Measurements from ENCODE around the gene CTPS2. TPM values are rescaled to one million over a fixed set of nuclear protein-coding genes. Genes with fewer than 3 reads are reported as not detected.

The CTPS2 gene
- total RNA-seq, 1 donor from 2014 or later: 116 TPM

DNA sequence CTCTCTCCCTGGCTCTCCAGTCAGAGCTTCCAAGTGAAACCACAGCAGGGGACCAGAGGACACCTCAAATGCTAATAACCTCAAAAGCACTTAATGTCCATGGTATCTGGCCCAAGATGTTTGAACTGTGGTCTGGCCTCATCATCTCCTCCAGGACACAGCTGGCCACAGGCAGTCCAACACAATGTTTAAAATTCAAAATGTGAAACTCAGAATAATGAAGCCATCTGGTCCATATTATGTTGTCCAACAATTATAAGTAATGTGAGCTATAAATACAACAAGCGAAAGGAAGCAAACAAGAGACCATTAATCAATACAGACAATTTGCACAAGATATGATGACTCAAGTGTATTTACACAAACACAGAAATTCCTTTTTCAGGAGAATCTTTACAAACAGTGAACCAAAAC lies 153.3 kb downstream of the CTPS2 start:
- no peaks in the 10 kb centered on the region for H3F3A ChIP-seq (ENCODE audit: low read depth)
- no peaks in the 10 kb centered on the region for H3K79me2 ChIP-seq (ENCODE audit: low read depth)
- H3K27me3 ChIP-seq: no peaks in the 10 kb centered on the region
- Mint-ChIP-seq H3K36me3 (no peaks in the 10 kb centered on the region), H3K9me3 (no peaks in the 10 kb centered on the region), H3K4me3 (no peak overlapping the region), H3K27ac (no peak overlapping the region), H3K27me3 (ENCODE audit: insufficient read depth, low read depth) (peaks cover 2% of the 10 kb centered on the region), H3K4me1 (no peaks in the 10 kb centered on the region)
- H3K36me3 ChIP-seq: no peaks in the 10 kb centered on the region
- no peaks in the 10 kb centered on the region for H3K9me3 ChIP-seq (ENCODE audit: low read depth)
- H4K20me1 ChIP-seq (ENCODE audit: low read depth): no peaks in the 10 kb centered on the region
- H2AFZ ChIP-seq (replicated peaks): no peak overlapping the region
- TF ChIP-seq EZH2phosphoT487 (IDR thresholded peaks at IDR 0.05) (no peak), EZH2 (IDR thresholded peaks at IDR 0.05) (no peak)
- TF ChIP-seq, protein P1, sequence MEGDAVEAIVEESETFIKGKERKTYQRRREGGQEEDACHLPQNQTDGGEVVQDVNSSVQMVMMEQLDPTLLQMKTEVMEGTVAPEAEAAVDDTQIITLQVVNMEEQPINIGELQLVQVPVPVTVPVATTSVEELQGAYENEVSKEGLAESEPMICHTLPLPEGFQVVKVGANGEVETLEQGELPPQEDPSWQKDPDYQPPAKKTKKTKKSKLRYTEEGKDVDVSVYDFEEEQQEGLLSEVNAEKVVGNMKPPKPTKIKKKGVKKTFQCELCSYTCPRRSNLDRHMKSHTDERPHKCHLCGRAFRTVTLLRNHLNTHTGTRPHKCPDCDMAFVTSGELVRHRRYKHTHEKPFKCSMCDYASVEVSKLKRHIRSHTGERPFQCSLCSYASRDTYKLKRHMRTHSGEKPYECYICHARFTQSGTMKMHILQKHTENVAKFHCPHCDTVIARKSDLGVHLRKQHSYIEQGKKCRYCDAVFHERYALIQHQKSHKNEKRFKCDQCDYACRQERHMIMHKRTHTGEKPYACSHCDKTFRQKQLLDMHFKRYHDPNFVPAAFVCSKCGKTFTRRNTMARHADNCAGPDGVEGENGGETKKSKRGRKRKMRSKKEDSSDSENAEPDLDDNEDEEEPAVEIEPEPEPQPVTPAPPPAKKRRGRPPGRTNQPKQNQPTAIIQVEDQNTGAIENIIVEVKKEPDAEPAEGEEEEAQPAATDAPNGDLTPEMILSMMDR (IDR thresholded peaks at IDR 0.05): no peak
- no peaks in the 10 kb centered on the region for H3K4me1 ChIP-seq
- H3K9ac ChIP-seq: no peak overlapping the region
- no peak for DNase-seq (ENCODE audit: low spot score)
- H3K27ac ChIP-seq: no peak overlapping the region
- no peak overlapping the region for H3K4me3 ChIP-seq
- H3K4me2 ChIP-seq: no peak overlapping the region

DNA sequence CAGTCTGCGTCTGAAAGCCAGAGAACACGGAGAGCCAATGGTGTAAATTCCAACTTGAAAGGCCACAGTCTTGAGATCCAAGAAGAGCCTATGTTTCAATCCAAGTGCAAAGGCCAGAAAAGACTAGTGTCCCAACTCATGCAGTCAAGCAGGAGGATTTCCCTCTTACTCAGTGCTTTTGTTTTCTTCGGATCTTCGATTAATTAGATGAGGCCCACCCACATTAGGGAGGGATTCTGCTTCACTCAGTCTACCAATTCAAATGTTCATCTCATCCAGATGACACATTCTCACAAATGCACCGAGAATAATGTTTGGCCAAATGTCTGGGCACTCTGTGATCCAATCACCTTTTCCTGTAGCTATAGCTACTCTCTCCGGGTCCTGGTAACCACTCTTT lies 154.0 kb downstream of the CTPS2 start:
- Histone ChIP-seq H2AFZ (replicated peaks) (no peak overlapping the region), H3K4me2 (no peak overlapping the region), H3K27ac (no peak overlapping the region), H3K36me3 (no peaks in the 10 kb centered on the region), H3K79me2 (ENCODE audit: low read depth) (no peaks in the 10 kb centered on the region), H3K9me3 (ENCODE audit: low read depth) (no peaks in the 10 kb centered on the region), H3F3A (ENCODE audit: low read depth) (no peaks in the 10 kb centered on the region), H3K4me3 (no peak overlapping the region), H3K27me3 (no peaks in the 10 kb centered on the region), H3K4me1 (no peaks in the 10 kb centered on the region), H4K20me1 (ENCODE audit: low read depth) (no peaks in the 10 kb centered on the region), H3K9ac (no peak overlapping the region)
- no peaks in the 10 kb centered on the region for H3K36me3 Mint-ChIP-seq
- TF ChIP-seq, protein P1 (IDR thresholded peaks at IDR 0.05): no peak
- TF ChIP-seq EZH2 (IDR thresholded peaks at IDR 0.05) (no peak), EZH2phosphoT487 (IDR thresholded peaks at IDR 0.05) (no peak)
- no peaks in the 10 kb centered on the region for H3K9me3 Mint-ChIP-seq
- H3K4me3 Mint-ChIP-seq: no peak overlapping the region
- DNase-seq (ENCODE audit: low spot score): no peak
- no peak overlapping the region for H3K27ac Mint-ChIP-seq
- no peaks in the 10 kb centered on the region for H3K4me1 Mint-ChIP-seq
- peaks cover 2% of the 10 kb centered on the region for H3K27me3 Mint-ChIP-seq (ENCODE audit: insufficient read depth, low read depth)

DNA sequence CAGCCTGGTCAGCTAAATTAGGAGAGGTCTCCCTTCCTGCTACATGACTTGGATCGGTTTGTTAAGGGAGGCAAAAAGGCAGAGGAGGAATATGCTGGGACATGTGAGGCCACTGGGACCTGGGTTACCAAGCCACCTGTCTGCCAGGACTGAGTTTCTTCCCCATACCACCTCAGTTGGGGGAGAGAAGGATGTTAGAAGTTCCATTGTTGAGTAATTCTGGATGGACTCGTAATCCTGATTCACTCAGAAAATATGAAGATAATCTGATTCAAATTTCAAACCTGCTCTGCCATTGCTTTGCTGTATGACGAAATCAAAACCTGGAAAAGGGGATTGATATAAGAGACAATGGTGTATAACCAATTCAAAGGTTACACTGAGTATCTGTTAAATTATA lies 159.9 kb downstream of the CTPS2 start:
- no peaks in the 10 kb centered on the region for H3K9me3 ChIP-seq (ENCODE audit: low read depth)
- no peak for DNase-seq (ENCODE audit: low spot score)
- H4K20me1 ChIP-seq (ENCODE audit: low read depth): no peaks in the 10 kb centered on the region
- H3F3A ChIP-seq (ENCODE audit: low read depth): no peaks in the 10 kb centered on the region
- H3K27ac ChIP-seq: no peak overlapping the region
- Mint-ChIP-seq H3K4me1 (peaks cover 10% of the 10 kb centered on the region), H3K4me3 (no peak overlapping the region), H3K27me3 (ENCODE audit: insufficient read depth, low read depth) (peaks cover 3% of the 10 kb centered on the region), H3K36me3 (no peaks in the 10 kb centered on the region), H3K27ac (no peak overlapping the region), H3K9me3 (no peaks in the 10 kb centered on the region)
- H3K27me3 ChIP-seq: no peaks in the 10 kb centered on the region
- no peaks in the 10 kb centered on the region for H3K4me1 ChIP-seq
- no peak overlapping the region for H3K9ac ChIP-seq
- TF ChIP-seq, protein P1 (IDR thresholded peaks at IDR 0.05): no peak
- TF ChIP-seq EZH2 (IDR thresholded peaks at IDR 0.05) (no peak), EZH2phosphoT487 (IDR thresholded peaks at IDR 0.05) (no peak)
- no peak overlapping the region for H2AFZ ChIP-seq (replicated peaks)
- no peak overlapping the region for H3K4me2 ChIP-seq
- H3K36me3 ChIP-seq: no peaks in the 10 kb centered on the region
- no peak overlapping the region for H3K4me3 ChIP-seq
- no peaks in the 10 kb centered on the region for H3K79me2 ChIP-seq (ENCODE audit: low read depth)

All from neural progenitor cell (in vitro differentiated cells).